ENCODE data around the gene ERBB4.

DNA sequence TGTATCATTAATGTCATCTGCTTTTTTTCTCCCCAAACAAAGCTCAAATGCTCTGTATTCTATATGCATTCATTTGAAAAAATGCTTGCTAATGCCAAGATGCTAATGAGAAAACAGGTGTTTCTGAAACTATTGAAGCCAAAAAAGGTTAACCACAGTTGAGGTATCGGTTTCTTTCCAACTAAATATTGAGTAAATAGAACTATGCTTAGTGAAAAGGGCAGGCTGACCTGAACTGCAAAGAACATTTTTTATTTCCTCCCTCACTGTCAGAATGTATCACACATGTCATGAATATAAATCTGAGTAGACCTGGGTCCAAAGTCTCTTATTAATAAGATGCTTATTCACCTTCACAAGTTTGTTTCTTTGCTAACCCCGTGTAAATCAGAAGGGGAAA is 1115.6 kb downstream of the ERBB4 start:
- no peak for TF ChIP-seq CTCF (conservative IDR thresholded peaks at IDR 0.05; ENCODE audit: low read depth, low read length)
- no peak for TF ChIP-seq EZH2 (IDR thresholded peaks at IDR 0.05; ENCODE audit: borderline replicate concordance, low read depth, low read length, poor library complexity, severe bottlenecking)
